Liver (tissue), 9 donors: Measurements from ENCODE around the gene COPS8. TPM values are rescaled to one million over a fixed set of nuclear protein-coding genes. Genes with fewer than 3 reads are reported as not detected.

Experiments used
- DNase-seq: peaks from one replicate; pipeline ENCODE4 v3.0.0-alpha.2; 2017; ENCODE audit warnings: low spot score
- H3K27ac ChIP-seq, 2 donors: one replicate each; pipeline ENCODE4 v1.7.0; 2013; ENCODE audit warnings: inconsistent platforms in 2 of 2, low read length in 2 of 2, control low read depth in 1 of 2, low read depth in 1 of 2, mild to moderate bottlenecking in 1 of 2
- H3K27me3 ChIP-seq, 4 donors: one replicate each; pipeline versions ENCODE4 v1.6.1 to v1.7.0; 2013; ENCODE audit warnings: low read length in 3 of 4, inconsistent platforms in 1 of 4, mild to moderate bottlenecking in 1 of 4, moderate library complexity in 1 of 4; ENCODE audit not compliant: control insufficient read depth in 4 of 4, insufficient read depth in 4 of 4
- H3K36me3 ChIP-seq, 4 donors: one replicate each; pipeline versions ENCODE4 v1.6.1 to v1.7.0; 2013; ENCODE audit warnings: low read length in 3 of 4, mild to moderate bottlenecking in 3 of 4, low read depth in 1 of 4, moderate library complexity in 1 of 4; ENCODE audit not compliant: control insufficient read depth in 4 of 4, insufficient read depth in 3 of 4
- H3K4me1 ChIP-seq, 4 donors: one replicate each; pipeline versions ENCODE4 v1.6.1 to v1.7.0; 2013; ENCODE audit warnings: low read length in 3 of 4, mild to moderate bottlenecking in 3 of 4, moderate library complexity in 1 of 4; ENCODE audit not compliant: control insufficient read depth in 4 of 4, insufficient read depth in 4 of 4
- H3K4me3 ChIP-seq, 3 donors: one replicate each; pipeline versions ENCODE4 v1.6.1 to v1.7.0; 2013; ENCODE audit warnings: low read length in 3 of 3, control low read depth in 1 of 3, low read depth in 1 of 3, mild to moderate bottlenecking in 1 of 3
- H3K9ac ChIP-seq, 2 donors: one replicate each; pipeline ENCODE4 v1.7.0; 2013; ENCODE audit warnings: low read length in 2 of 2, mild to moderate bottlenecking in 2 of 2, moderate library complexity in 2 of 2, control low read depth in 1 of 2, low read depth in 1 of 2
- H3K9me3 ChIP-seq, 4 donors: one replicate each; pipeline versions ENCODE4 v1.6.1 to v1.7.0; 2013; ENCODE audit warnings: low read length in 3 of 4; ENCODE audit not compliant: control insufficient read depth in 4 of 4
- ATF3 ChIP-seq: IDR thresholded peaks from 2 replicates; pipeline ENCODE4 v1.6.1; 2016; ENCODE audit warnings: antibody characterized with exemption
- CTCF ChIP-seq: fragments of 150-350 bp; IDR thresholded peaks from 2 replicates; pipeline ENCODE4 v1.5.1; 2017; ENCODE audit warnings: improper control_type of control experiment, low read depth, low read length; ENCODE audit not compliant: missing input control
- EGR1 ChIP-seq, 2 donors: IDR thresholded peaks; 2 replicates each; pipeline ENCODE4 v1.6.1; 2016 to 2018; ENCODE audit warnings: antibody characterized with exemption in 2 of 2, low read depth in 2 of 2
- FOXA1 ChIP-seq: IDR thresholded peaks from 2 replicates; pipeline ENCODE4 v1.6.1; 2016; ENCODE audit warnings: antibody characterized with exemption
- FOXA2 ChIP-seq: IDR thresholded peaks from 2 replicates; pipeline ENCODE4 v1.6.1; 2016; ENCODE audit warnings: antibody characterized with exemption
- HNF4A ChIP-seq, 2 donors: conservative IDR thresholded peaks; 2 replicates each; pipeline ENCODE4 v1.6.1; 2016; ENCODE audit warnings: antibody characterized with exemption in 2 of 2, mild to moderate bottlenecking in 2 of 2
- HNF4G ChIP-seq: IDR thresholded peaks from 2 replicates; pipeline ENCODE4 v1.6.1; 2016; ENCODE audit warnings: antibody characterized with exemption
- JUND ChIP-seq, 2 donors: IDR thresholded peaks; 2 replicates each; pipeline ENCODE4 v1.6.1; 2016; ENCODE audit warnings: antibody characterized with exemption in 2 of 2
- MAX ChIP-seq: IDR thresholded peaks from 2 replicates; pipeline ENCODE4 v1.6.1; 2016; ENCODE audit warnings: antibody characterized with exemption
- RAD21 ChIP-seq, 2 donors: IDR thresholded peaks; 2 replicates each; pipeline ENCODE4 v1.6.1; 2016; ENCODE audit warnings: antibody characterized with exemption in 2 of 2, mild to moderate bottlenecking in 2 of 2
- RXRA ChIP-seq, 2 donors: IDR thresholded peaks; 2 replicates each; pipeline ENCODE4 v1.6.1; 2017 to 2018; ENCODE audit warnings: antibody characterized with exemption in 2 of 2, mild to moderate bottlenecking in 1 of 2
- SP1 ChIP-seq: IDR thresholded peaks from 2 replicates; pipeline ENCODE4 v1.6.1; 2018; ENCODE audit warnings: antibody characterized with exemption, mild to moderate bottlenecking
- TAF1 ChIP-seq: conservative IDR thresholded peaks from 2 replicates; pipeline ENCODE4 v1.6.1; 2016; ENCODE audit warnings: antibody characterized with exemption, mild to moderate bottlenecking
- ZBTB33 ChIP-seq: IDR thresholded peaks from 2 replicates; pipeline ENCODE4 v1.6.1; 2016; ENCODE audit warnings: antibody characterized with exemption
- WGBS: extraction: QIAGEN DNeasy Blood & Tissue Kit; methylation state at CpG from one replicate; pipeline ENCODE4 v1.1.7; 2013; 5-methylcytosine and 5-hydroxymethylcytosine counted together
- polyA plus RNA-seq, 2 donors: library from polyadenylated mRNA; stranded (reverse) in 1 of 2; unstranded in 1 of 2; fragments of 200-250 nt in 1 of 2; fragments of >200 nt in 1 of 2; fragmentation: Nextera tagmentation in 1 of 2; extraction: Ambion mirVana in 1 of 2; gene quantifications; one replicate each; pipeline versions ENCODE4 v1.2.1 to v1.2.3, GENCODE V29; 2013 to 2015
- total RNA-seq, 2 donors: library from RNA; depleted of rRNA; stranded (reverse); fragments of >200 nt; gene quantifications; one replicate each; pipeline ENCODE4 v1.2.3, GENCODE V29; 2014
- TF ChIP-seq, protein P1 (sequence below): IDR thresholded peaks from 2 replicates; pipeline ENCODE4 v1.6.1; 2016; ENCODE audit warnings: antibody characterized with exemption, mild to moderate bottlenecking
- donor health status: healthy.
- donor health status: healthy.
- donor health status: healthy.
- donor health status: healthy.
- donor health status: healthy.

The COPS8 gene
- total and polyA plus RNA-seq, 4 donors, result 19.1 to 32.9 (median 20.1) TPM

GRCh38 chr2:237130562-237131421 lies 45.1 kb downstream of the COPS8 start:
- DNase-seq, result no peak
- Histone ChIP-seq H3K9me3 (peaks cover 0 to 3% (median 0%) of the 10 kb centered on the region in 4 donors), H3K36me3 (no peaks in the 10 kb centered on the region), H3K9ac (no peak overlapping the region), H3K27me3 (peaks cover 0 to 6% (median 0%) of the 10 kb centered on the region in 4 donors), H3K4me3 (no peak overlapping the region), H3K27ac (no peak overlapping the region), H3K4me1 (no peaks in the 10 kb centered on the region)
- WGBS, result 89% methylated on average over 8 of the region's 8 CpGs
- TF ChIP-seq MAX (no peak), HNF4A (conservative IDR thresholded peaks at IDR 0.05) (no peak), RAD21 (IDR thresholded peaks at IDR 0.05) (no peak), FOXA2 (no peak), ZBTB33 (no peak), HNF4G (no peak), CTCF (no peak), ATF3 (no peak), RXRA (IDR thresholded peaks at IDR 0.05) (no peak), FOXA1 (no peak), SP1 (no peak), JUND (IDR thresholded peaks at IDR 0.05) (no peak), EGR1 (IDR thresholded peaks at IDR 0.05; ENCODE audit: low read depth in 2 of 2) (no peak), TAF1 (no peak)
- TF ChIP-seq, protein P1, sequence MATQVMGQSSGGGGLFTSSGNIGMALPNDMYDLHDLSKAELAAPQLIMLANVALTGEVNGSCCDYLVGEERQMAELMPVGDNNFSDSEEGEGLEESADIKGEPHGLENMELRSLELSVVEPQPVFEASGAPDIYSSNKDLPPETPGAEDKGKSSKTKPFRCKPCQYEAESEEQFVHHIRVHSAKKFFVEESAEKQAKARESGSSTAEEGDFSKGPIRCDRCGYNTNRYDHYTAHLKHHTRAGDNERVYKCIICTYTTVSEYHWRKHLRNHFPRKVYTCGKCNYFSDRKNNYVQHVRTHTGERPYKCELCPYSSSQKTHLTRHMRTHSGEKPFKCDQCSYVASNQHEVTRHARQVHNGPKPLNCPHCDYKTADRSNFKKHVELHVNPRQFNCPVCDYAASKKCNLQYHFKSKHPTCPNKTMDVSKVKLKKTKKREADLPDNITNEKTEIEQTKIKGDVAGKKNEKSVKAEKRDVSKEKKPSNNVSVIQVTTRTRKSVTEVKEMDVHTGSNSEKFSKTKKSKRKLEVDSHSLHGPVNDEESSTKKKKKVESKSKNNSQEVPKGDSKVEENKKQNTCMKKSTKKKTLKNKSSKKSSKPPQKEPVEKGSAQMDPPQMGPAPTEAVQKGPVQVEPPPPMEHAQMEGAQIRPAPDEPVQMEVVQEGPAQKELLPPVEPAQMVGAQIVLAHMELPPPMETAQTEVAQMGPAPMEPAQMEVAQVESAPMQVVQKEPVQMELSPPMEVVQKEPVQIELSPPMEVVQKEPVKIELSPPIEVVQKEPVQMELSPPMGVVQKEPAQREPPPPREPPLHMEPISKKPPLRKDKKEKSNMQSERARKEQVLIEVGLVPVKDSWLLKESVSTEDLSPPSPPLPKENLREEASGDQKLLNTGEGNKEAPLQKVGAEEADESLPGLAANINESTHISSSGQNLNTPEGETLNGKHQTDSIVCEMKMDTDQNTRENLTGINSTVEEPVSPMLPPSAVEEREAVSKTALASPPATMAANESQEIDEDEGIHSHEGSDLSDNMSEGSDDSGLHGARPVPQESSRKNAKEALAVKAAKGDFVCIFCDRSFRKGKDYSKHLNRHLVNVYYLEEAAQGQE, result no peak
